ENCODE measurements around the gene SLC15A4.
A peak's percentile ranks its signal among the peaks of the same experiment; 100 is the strongest.
"Not testable (repeated sequence)": the region's sequence is repeated elsewhere in the genome, so short reads cannot be mapped to it uniquely, and the experiment has no call there.

Gene SLC15A4

DNA sequence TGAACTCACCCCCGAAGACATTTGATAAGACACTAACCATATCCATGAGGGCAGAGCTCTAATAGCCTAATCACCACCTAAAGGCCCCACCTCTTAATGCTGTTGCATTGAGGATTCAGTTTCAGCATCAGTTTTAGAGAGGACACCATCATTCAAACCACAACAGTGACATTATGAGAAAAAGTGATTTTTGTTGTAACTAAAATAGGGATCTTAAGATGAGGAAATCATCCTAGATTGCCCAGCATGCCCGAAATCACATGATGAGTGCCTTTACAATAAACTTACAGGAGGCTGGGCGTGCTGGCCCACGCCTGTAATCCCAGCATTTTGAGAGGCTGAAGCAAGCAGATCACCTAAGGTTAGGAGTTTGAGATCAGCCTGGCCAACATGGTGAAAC lies 19.8 kb upstream of the SLC15A4 start:
- no peak for DNase-seq

DNA sequence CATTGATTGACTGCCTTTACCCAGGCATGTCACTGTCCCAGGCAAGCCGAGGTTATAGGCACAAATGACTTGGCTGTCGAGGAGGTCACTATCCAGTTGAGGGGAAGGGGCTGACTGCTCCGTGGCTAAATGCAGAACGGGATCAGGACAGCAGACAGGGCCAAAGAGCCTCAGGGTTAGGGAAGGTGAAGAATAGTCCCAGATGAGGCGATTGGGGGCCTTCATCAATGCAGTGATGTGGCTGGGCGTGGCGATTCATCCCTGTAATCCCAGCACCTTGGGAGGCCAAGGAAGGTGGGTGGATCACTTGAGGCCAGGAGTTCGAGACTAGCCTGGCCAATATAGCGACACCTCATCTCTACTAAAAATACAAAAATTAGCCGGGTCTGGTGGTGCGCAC lies 18.8 kb upstream of the SLC15A4 start:
- no peak for DNase-seq

DNA sequence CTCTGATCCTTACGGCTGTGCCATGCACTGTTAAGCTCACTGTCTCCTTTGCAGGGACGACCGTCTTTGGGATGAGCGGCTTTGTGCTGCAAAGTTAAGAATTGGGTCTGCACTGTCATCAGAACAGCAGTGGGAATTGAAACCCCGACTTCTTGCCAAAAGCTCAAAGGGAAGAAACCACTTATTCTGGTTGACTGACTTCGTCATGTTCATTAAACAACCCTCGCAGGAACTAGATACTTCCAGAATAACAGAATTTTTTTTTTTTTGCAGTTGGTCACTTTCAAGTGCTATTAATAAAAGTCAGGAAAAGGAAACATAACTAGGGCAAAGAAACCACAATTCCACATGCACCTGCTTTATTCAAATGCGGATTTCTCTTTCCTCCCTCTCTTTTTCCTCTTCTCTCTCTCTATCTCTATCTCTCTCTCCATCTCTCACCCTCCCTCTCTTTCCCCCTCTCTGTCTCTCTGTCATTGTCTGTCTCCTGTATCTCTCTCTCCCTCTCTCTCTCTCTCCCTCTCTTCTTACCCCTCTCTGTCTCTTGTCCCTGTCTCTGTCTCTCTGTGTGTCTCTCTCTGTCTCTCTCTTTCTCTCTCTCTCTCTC lies 17.2 kb upstream of the SLC15A4 start:
- DNase-seq: no peak

DNA sequence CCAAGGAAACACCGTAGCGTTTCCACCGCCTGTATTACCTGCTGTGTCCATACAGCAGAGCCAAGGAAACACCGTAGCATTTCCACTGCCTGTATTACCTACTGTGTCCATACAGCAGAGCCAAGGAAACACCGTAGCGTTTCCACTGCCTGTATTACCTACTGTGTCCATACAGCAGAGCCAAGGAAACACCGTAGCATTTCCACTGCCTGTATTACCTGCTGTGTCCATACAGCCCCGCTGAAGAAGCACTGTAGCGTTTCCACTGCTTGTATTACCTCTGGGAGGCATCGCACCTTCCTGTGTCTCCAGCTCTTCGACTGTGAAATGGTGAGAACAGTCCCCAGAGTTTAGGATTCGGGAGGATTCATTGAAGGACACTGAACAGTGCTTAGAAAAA lies 16.1 kb upstream of the SLC15A4 start:
- DNase-seq: not testable (repeated sequence)

DNA sequence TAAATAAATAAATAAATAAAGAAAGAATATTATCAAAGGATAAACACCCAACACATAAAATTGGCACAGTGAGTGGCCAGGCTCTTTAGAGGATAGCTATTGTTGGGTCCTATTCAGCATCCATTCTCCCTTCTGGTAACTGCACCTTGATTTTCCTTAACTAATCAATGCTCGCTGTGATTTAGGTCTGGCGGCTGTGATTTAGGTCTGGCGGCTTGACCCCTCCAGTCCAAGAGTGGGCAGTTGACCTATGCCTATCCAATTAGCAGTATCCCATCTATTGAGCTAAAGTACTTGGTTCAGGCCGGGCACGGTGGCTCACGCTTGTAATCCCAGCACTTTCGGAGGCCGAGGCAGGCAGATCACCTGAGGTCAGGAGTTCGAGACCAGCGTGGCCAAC lies 9.7 kb upstream of the SLC15A4 start:
- DNase-seq: no peak

DNA sequence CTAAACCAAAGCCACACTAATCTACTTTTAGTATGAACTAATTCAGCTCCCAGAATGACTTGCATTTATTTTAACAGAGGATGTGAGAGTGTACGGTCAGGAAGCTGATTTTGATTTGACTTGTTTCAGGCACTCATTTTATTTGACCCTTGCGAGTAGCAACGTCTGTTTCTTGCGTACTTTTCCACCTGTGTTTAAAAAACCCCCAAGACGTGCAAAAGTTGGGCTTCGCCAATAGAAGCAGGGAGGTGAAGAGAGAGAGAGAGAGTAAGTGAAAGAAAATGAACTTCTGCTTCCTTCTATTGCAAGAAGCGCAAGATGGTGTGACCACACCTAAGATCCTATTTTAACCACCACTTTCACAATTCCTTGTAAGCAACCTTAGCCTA lies 6.7 kb upstream of the SLC15A4 start:
- DNase-seq: no peak

DNA sequence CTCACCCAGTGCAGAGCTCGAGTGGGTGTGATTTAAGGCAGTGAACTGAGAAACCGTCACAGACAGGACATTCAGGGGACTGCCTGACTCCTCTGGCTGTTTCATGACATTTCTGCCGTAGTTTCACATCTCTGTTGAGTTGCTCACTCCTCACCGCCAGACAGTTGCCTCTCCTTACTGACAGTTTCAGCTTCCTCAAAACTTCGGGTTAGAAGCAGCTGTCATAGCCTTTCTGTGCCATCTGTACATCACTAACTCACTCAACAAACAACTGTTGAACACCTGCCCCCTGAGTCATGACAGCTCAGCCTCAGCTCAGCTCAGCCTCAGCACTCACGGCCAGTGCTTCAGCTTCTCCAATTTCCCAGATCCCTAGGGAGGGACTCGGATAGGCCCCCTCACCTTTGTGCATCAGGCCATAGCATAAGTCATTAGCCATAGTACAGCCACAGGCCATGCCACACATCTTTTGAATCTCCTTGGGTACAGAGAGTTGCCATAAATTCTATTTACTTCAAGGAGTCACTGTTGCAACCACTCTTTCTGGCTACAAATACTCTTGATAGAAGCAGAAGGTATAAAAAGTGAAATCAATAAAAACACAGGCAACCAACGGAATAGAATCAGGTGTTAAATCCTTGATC lies 6.2 kb upstream of the SLC15A4 start:
- DNase-seq: peak; percentile 31

DNA sequence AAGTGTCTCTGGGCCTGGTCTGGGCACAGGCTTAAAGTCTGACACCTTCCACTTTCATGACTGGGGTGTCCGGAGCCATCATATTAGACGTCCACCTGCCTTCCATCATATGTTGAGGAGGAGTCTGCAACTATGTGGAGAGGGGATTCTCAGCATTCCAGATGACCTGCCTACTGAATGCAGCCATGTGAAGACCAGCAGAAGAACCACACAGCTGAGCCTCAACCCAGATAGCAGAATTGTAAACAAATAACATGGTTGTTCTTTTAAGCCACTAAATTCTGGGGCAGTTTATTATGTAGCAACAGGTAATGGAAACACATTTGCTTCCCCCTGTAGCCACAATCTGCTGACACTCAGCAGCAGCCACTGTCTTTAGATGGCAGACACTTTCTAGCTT lies 4.0 kb upstream of the SLC15A4 start:
- DNase-seq: no peak

DNA sequence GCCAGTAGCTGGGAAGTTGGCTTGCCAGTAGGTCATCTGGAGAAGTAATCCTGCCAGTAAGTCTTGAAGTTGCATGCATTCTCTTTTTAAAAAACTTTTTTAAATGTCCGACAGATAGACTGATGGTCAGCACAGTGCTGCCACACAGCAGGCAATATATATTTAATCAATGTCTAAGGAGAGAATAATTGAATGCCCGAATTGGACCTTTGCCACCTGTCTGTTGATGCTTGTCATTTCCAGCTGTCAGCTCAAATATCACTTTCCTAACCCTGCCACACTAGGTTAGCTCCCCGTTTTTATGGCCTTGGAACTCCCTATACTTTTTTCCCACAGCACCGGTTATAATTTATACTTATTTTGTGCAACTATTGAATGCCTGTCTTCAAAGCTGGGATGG lies 2.1 kb upstream of the SLC15A4 start:
- DNase-seq: no peak

DNA sequence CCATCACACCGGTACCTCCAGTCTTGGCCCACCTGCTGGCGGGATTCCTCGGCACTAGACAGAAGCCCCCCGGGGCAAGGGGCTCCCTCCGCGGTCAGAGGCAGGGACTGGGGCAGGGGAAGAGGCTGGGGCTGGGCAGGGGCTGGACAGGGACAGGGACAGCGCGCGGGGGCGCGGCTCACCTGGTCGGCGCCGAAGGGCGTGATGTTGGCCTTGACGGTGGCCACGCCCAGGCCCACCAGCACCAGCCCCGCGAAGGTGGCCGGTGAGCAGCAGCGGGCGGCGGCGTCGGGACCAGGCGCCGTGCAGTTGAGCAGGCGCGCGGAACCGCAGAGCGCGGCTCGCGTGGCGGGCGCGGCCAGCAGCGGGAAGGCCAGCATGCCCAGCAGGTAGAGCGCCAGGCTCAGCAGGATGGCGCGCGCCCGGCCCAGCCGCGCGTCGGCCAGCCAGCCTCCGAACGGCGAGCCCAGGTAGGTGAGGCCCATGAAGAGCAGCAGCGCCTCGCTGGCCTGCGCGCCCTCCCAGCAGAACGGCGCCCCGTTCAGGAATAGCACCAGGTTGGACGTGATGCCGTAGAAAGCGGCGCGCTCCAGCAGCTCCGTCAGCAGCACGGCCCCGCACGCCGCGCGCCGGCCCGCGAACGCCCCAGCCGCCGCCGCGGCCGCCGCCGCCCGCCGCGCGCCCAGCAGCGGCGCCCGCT lies 392 bp downstream of the SLC15A4 start:
- no peak for DNase-seq

DNA sequence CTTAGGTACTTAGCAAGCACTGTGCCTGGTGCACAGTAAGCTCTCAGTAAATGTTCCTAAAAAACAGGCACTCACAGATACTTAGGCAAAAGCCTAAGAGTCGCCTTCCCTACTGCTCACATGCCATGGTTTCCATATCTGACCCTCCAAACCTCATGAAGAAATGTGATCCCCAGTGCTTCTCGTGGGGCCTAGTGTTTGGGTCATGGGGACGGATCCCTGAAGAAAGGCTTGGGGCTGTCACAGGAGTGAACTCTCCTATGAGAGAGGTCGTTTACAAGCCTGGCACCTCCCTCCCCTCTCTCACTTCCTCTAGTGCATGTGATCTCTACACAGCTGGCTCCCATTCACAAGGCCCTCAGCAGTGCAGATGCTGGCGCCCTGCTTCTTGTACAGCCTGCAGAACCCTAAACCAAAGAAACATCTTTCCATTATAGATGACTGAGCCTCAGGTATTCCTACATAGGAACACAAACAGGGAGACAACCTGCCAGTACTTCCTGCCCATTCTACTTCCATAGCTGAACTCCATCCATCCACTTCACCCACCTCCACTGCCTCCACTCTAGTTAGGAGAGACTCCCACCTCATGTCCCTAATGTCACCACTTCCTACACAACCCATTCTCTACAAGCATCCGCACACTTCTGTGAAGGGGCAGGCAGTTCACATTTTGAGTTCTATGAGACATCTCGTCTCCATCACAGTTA lies 2.9 kb downstream of the SLC15A4 start:
- peak; percentile 38 for DNase-seq

DNA sequence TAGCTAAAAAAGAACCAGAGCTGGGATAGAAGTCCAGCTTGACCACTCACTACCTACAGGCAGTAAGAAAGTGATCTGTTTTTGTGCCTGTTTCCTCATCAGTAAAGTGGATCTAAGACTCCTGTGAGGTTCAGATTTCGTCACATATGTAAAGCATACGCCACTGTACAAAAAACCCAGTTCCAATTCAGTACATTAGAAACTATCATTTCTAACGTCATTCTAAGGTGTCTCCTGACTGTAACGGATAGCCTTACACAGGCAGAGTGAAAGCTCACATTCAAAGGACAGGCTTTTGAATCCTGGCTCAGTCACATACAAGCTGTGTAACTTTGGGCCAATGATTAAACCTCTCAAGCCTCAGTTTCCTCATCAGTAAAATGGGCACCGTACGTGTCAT lies 3.5 kb downstream of the SLC15A4 start:
- no peak for DNase-seq

DNA sequence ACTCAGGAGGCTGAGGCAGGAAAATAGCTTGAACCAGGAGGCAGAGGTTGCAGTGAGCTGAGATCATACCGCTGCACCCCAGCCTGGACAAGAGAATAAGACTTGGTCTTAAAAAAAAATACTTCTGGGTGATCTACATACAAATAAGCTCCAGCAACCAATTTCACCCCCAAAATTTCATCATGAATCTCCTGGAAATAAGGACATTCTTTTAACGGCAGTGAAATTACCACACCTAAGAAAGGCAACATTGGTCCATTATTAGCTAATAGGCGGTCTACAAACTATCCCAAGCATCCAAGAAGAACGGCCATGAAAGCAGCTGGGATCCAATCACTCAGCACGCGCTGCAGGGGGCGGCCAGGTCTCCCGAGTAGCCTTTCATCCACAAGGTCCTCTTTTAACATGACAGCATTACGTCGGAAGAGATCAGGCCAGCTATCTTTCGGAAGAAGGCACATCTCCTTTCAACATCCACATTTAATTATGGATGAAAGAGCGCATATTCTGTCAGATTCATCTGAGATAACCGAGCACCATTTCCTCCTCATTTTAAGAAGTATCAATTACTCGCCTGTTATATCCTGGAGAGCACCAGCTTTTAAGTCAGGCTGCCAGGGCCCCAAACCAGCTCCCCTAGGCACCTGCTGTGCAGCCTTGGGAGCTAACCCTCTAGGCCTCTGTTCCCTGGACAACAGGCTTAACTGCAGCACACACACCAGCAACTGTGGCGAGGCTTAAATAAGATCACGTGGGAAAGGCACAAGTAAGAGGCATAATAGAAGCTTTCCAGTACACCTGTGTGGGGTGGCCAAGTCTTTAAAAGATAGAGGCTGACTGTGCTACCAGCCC lies 4.2 kb downstream of the SLC15A4 start:
- DNase-seq: no peak

DNA sequence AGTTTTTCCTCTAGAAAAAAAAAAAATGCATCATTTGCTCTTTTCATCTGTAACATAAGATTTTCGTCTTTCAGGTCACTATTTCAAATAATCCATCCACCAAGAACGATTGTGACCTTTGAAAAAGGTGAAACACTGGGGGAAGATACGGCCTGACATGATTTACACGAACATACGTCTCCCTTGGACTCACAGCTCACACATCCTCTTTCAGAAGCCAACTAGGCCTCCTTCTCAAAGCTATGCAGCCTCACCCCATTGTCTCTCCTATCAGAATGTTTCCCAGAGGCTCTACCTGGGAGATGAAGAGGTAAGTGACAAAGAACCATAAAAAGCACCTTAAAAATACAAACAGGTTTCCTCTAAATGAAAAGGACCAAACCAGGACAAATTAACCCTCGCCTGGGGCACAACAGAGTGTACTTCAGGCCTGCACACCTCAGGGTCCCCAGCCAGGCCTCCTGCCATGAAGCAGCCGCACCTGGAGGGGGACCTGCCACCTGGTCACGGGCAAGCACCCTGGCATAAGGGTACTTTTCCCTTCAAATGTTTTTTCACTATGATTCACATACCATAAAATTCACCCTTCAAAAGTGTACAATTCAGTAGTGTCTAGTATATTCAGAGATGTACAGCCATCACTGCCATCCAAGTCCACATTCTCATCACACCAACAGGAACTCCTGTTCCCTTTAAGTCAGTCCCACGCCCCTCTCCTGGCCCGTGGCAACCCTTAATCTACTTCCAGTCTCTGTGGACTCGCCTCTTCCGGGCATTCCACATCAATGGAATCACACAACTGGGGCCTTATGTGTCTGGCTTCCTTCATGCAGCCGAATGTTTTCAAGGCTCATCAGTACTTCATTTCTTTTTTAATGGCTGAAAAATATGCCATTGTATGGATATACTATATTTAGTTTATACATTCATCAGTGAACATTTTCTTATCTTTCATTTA lies 5.4 kb downstream of the SLC15A4 start:
- no peak for DNase-seq

DNA sequence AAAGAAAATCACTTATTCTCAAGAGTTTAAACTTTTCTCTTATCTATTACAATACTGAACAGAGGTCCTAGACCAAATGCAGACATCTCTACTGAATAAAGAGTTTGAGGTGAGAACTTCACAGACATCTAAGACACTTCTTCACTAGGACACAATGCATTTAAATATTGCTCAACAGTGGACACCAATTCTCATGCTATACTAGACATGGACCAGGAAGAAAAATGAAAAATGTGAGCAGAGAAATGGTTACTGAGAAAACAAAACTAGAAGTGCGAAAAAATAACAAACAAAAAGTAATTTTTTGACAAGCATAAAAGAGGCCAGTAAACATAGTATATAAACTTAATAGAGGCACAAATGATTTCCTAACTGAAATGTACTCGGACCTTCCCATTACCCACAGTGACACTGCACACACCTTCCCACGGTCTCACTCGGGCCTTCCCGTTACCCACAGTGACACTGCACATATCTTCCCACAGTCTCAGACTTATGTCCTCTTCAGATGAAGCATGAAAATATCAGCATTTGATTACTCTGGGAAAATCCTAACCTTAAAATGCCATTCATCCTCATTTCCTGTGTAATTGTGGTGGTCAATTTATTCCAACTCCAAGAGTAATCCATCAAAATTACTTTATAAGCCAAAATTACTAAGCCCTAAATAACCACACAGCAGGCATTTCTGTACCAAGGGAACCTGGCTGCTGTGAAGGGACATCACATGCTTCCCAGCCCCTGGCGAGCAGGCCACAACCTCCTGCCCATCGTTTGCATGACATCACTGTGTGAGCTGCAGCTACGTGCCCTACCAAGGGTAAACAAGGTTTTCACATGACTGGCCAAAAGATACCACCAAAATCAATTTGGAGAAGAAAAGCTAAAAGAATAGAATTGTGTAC lies 6.4 kb downstream of the SLC15A4 start:
- peak; percentile 31 for DNase-seq

DNA sequence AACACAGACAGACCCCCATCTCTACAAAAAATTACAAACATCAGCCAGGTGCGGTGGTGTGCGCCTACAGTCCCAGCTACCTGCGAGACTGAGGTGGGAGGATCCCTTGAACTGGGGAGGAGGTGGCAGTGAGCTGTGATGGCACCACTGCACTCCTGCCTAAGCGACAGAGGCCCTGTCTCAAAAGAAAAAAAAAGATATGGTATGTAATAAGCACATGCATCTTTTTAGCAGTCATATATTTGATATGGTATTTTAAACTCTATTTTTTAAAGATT lies 7.2 kb downstream of the SLC15A4 start:
- no peak for DNase-seq

DNA sequence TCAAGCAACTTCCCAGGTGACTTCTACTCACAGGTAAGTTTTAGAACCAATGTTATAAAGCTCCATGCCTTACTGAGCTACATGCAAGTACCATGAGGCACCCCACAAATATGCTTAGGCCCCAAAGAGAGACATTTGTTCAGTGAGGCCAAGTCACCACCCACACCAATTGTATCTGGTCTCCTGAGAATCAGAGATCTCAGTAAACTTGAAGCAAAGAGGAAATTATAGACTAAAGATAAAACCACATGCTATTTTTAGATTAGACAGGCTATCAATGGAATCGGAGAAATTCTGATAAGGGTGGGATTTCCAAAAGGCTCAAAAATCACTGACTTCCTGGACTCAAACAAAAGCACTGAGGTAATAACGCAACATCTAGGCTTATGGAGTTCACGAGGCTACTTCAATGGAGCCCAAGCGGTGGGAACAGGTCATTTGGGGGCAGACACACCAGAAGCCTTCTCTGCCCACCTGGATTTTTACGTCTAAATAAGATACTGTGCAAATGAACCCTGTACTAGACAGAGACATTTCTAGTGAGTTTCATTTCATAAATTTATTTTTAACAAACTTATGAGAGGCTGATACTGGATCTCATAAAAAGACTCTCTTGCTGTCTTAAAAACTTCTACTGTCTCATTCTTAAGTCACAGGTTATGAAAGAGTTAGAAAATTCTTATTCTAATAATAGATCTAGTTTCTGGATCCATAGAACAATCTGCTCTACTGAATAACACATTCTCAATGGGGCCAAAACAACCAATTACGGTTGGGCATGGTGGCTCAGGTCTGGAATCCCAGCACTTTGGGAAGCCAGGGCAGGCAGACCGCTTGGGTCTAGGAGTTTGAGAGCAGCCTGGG lies 7.7 kb downstream of the SLC15A4 start:
- DNase-seq: no peak

DNA sequence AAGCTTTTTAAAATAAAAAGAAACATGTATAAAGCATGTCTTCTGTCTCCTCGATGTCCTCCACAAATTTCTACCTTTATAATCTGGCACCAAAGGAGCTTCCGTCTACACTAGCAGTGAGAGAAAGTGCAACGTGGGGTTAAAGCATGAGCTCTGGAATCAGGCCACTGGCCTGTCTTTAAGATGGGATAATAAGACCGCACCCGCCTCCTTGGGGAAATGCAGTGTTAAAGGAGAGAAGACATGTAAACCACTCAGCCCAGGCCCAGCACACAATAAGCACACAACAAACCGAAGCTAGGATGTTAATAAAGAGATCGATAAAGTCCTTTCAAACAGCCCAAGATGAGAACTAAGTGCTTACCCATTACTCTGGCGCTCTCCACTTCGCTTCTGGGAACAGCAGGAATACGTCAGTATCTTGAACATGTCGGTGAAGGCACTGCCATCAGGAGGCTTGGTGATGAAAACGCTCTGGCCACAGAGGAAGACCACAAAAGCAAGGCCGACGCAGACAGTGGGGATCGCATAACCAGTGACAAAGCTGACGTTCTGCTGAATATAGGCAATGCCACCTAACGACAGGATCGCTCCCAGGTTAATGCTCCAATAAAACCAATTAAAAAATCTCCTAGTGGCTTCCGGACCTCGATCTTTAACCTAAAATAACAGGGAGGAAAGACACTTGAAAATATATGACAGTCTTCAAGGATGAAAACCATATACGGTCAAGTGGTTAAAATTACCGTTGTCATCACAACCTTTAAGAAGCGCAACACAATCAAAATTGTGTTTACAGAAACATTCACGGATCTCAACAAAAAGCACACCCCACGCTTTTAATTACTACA lies 9.1 kb downstream of the SLC15A4 start:
- no peak for DNase-seq

DNA sequence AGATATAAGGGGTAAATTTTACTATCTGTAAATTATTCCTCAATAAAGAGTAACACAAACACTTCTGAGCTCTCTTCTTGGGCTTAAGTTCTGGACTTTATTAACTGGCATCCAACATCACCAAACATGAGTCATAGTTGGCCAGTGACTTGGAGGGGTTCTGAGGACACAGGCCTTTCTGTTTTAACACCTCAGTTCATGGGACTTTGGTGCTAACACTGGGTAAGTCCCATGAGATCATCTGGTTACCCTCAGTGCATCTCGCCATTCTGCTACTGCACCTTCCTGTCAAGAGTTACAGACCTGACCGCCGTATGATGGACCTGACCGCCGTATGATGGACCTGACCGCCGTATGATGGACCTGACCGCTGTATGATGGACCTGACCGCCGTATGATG lies 9.9 kb downstream of the SLC15A4 start:
- DNase-seq: no peak
